Activated CD4-positive, alpha-beta T cell treated with anti-CD3 and anti-CD28 coated beads for 1 hour (primary cell): ENCODE results near the gene SPCS1.
"Not testable (repeated sequence)": the region's sequence is repeated elsewhere in the genome, so short reads cannot be mapped to it uniquely, and the experiment has no call there.

Experiments
- DNase-seq: peaks from one replicate; pipeline ENCODE4 v3.0.0-alpha.2; 2020

SPCS1 gene

DNA sequence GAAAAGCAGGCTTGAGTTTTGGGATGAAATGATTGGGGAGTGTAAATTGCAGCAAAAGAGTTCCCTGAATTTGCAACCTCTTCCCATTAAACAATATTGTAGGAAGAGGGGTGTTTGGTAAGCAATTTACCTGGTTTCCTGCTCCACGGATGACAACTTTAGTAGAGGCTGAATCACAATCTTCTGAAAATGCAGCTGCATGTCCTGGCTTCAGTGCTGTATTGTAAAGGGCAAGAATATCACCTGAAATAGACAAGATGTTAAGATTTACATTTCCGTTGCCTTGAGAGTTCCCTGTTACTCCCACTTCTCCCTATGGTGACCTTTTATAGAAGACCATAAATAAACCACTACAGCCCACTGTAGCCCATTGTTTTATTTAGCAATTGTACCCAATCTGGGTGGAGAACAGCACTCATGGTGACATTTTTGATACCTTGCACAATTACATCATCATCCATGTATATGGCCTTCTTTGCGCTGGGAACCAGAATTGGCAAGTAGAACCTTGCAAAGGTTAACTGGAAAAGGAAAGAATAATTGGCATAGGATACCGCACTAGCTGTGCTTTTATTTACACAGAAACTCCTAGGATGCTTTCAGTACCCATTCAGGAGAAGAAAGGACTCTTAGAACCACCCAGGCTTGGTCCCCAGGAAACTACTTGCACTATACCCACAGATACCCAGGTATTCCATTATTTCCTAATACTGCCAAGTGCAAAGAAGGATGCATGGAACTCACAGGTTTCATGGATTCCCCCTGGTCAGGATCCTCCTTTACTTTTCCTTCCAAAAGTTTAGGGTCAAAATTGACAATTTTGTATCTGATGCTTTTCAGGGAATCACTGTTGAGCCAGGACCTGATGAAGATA is 9.9 kb upstream of the SPCS1 start:
- no peak for DNase-seq

DNA sequence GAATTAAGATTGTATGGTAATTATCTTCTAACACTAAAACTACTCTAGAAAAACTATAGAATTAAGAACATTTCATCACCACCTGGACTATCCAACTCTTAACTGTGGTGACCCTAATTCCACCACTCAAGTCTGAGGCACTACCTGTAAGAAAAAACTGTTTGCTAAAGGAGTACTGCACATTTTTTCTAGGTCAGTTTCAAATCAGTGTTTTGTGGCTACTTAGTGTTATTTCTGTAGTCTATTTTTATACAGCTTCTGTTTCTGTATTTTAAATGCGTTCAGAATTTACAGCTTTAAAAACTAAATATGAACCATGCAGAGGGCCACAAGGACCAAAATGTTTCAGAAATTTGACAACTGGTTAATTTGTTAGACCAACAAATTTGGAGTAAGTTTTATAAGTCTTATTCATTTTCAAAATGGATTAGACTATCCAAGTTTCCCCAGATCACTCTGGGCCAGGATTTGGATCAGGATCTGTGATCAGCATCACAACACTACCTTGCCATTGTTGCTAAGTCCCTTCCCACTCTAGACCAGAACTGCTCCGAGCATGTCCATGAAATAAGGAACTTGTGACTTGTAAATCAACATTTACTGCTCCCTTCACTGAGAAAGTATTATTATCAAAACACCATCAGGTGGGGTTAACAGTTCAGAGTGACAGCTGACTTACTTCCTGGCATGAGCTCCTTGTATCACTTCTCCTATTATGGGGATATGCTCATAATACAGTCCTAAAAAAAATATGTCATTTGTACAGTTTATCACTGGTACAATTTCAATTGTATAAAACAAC is 8.9 kb upstream of the SPCS1 start:
- no peak for DNase-seq

- no peak for DNase-seq
Measured at GRCh38 chr3:52697632-52697965, 8.3 kb upstream of the SPCS1 start.

DNA sequence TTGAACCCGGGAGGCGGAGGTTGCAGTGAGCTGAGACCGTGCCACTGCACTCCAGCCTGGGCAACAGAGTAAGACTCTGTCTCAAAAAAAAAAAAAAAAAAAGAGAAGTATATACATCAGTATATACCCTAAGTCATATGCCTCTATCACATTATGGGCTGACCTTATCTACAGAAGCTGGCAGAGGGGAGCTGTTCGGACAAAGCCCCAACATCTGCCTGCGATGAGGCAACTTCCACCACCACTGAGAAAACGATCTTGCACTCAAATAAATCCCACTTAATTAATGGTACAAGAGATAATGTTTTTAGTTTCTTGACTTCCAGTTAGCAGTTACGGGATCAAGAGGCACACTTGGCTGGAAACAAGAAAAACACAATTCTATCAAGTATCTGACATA is 2.6 kb upstream of the SPCS1 start:
- DNase-seq = no peak

DNA sequence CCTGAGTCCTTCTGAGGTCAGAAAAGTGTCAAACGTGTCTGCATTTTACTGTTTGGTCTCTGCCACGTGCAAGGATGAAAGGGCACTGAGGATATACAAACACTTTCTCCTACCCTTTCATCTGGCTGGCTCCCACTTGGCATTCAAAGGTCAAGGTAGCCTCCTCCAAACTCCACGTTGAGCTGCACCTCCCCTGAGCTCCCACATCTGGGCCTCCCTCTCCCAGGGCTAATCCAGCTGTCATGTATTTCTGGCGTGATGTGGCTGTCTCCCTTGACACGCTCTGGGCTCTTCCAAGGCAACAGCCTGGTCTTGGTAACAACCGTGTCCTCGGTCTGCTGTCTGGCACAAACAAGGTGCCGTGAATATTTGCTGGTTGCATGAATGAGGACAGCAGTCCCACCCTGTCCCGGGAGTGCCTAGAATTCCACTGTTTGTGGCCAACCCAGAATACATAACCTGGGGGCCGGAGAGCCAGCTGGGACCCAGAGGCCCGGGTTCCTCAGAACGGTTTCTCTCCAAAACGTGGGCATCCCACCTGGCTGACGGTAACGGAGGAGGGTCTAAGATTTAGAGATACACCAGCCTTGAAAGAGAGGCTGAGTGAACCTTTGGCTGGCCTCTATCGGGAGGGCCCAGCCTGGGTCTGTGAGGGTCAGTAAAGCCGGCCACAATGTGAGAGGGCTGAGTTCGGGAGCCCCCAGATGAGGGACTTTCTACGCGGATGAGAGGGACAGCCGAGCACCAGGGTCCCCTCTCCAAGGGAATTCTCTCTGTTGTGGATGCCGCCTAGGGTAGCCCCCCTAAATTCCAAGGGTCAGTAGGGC is 1.1 kb upstream of the SPCS1 start:
- no peak for DNase-seq

DNA sequence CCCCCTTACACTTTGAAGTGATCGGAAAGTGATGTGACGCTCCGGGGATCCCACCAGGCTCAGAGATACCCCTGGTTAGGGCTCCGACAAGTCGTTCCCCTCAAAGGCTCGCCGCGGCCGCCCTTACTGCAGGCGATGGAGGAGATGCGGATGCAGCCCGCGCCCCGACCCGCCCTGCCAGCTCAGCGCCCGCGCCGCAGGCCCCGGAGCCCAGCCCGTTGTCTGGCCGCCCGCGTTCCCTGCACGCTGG is 543 bp upstream of the SPCS1 start:
- no peak for DNase-seq

DNA sequence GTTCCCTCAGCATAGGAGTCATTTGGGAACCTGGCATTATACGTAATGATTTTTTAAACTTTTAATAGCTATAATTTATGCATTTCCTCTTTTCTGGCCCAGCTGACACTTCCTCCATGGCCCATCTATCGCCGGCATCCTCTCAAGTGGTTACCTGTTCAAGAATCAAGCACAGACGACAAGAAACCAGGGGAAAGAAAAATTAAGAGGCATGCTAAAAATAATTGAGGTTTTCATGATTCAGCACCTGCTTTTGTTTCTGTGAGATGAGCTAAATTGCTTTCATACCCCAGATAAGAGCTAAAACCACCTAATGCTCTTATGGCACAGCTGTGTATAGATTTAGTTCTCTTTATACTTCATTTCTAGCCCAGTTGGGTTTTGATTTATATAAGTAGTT is 1.7 kb downstream of the SPCS1 start:
- DNase-seq = no peak

DNA sequence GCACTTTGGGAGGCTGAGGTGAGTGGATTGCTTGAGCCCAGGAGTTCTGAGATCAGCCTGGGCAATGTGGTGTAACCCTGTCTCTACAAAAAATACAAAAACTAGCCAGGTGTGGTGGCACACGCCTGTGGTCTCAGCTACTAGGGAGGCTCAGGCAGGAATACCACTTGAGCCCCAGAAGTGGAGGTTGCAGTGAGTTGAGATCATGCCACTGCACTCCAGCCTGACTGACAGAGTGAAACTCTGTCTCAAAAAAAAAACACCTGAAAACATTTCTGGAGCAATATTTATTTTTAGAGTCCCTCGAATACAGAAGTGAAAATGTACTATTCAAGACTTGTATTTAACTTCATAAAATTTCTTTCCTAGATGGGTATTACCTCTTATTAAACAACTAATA is 4.6 kb downstream of the SPCS1 start:
- no peak for DNase-seq

DNA sequence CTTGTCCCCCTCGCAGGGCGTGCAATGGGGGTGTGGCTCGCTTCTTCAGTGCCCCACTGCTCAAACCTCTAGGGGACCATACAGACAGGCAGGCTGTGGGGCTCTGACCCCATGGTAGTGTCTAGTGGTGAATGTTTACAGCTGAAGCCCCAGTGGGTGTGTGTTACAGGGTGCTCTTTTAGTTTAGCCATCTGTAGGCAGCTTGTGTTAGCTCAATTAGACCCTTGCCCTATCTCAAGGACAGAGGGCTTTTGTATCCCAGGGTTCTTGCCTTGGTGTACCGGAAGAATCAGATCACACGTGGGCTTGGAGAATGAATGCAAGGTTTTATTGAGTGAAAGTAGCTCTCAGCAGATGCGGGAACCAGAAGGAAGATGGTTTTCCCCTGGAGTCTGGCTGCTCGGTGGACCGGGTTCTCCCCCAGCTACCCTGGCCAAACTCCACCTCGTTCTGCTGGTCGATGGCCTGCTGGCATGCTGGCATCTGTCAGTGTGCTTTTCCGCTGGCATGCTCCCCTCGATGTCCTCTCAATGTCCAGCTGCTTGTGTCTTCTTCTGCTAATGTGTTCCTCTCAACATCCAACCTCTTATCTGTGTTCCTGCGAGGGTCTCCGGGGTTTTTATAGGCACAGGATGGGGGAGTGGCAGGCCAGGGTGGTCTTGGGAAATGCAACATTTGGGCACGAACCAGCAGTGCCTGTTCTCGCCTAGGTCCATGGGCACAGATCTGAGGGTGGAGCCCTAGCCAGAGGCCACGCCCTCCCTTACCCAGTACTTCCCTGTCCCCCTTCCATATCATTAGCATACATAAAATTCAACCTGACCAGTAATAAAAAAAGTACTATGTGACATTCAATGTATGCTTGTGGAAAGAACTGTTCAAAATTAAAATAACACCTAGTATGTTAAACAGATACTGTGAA is 6.6 kb downstream of the SPCS1 start:
- no peak for DNase-seq

DNA sequence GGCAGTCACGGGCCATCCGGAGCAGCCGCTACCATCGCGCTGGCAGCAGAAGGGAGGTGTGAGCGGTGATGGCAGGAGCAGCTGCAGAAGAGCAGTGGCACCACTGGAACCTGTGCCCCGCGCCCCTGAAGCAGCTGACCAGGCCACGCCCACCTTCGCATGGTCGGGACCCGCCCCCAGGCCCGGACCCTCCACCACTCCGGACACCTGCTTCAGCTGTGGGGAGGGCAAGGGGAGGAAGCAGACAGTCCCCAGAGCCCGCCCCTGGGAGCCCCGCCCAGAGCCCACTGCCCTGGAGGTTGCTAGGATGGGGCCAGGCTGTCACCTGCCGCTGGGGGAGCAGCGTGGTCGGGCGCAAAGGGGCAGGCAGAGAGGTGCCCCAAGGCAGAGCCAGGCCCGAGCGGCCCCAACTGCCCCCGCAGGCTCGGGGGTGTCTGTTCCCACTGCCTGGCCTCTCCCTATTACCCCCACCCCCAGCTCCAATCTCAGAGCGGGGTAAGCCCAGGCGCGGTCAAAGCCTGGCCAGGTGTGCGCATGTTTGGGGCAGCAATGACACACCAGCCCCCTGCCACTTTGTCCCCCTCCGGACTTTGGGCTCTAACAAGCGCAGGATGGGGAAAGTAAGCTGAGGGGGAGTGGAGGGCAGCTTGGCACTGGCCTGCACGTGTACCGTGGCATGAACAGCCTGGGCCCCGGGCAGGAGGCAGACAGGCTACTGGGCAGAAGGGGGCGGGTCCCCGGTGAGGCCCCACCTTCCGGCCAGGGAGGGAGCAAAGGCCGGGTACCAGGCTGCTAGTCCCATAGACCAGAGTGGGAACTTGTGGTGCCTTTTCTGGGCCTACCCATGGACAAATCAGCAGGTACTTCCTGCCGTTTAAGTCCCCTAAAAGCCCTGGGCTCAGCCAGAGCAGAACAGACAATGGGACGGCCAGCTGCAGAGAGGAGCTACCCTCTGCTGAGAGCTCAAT is 8.7 kb downstream of the SPCS1 start:
- DNase-seq = no peak

DNA sequence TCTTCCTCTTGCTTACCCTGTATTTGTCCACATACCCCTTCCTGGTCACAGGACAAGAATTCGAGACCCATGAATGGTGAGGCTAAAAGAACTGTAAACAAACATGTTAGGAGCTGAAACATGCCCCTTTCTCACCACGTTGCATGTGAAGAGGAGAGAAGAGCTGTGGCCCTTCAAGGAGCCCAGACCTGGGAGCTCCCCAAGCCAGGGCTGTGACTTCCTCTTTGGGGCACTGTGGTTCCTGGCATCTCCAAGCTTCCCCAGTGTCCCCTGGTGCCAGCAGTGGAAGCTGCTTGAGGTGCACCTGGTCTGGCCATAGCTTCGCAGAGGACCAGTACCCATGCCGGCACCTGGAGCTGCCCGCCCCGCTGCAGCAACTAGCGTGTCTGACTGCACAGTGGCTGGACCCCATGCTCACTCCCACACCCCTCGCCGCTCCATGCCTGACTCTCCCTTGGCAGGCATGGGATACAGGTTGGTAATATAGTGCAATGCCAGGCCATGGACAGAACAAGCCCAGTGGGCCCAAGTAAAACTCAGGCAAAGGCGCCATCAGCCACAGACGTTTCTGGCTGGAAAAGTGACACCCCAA is 9.9 kb downstream of the SPCS1 start:
- DNase-seq = no peak

DNA sequence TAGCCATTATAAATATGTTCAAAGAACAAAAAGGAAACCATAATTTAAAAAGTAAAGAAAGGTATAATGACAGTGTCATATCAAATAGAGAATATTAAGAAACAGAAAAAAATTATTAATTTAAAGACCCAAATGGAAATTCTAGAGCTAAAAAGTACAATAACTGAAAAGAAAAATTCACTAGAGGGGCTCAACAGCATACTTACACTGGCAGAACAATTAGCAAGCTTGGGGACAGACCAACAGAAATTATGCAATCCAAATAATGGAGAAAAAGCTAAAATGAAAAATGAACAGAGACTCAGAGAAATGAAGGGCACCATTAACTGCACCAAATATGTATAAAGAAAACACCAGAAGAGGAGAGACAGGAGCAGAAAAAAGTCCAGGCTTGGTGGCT is 13.7 kb downstream of the SPCS1 start:
- DNase-seq = no peak

DNA sequence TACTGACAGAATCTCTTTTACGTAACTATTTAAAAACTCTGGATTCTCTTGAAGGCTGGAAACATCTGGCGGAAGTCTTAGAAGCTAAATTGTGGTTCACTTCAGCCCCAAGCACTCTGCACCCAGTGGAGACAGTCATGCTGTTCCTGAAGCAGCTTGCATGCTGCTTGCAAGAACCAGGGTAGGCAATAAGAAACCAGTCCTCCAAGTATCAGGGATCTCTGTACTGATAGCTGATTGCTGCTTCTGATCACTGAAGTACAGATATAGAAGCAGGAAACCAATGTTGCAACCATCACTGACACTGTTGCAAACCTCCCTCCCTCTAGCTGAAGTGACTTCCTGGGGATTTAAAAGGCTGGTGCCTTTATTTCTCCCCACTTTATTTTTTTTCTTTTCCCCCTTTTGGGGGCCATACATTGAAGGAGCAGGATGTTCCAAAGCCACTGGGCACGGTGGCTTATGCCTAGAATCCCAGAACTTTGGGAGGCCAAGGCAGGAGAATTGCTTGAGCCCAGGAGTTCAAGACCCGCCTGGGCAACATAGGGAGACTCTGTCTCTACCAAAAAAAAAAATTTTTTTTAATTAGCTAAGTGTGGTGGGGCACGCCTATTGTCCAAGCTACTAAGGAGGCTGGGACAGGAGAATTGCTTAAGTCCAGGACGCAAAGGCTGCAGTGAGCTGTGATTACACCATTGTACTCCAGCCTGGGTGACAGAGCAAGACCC is 15.3 kb downstream of the SPCS1 start:
- no peak for DNase-seq

DNA sequence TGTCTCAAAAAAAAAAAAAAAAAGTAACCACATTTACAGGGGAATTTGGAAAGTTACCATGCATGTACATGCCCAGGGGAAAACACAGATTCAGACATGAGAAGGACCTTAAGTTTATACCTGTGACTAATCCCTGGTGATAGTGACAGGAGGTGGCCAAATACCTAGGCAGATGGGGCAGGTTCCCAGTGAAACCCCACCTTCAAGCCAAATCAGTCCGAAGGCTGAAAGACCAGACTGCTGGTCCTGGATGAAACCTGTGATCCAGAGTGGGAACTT is 15.8 kb downstream of the SPCS1 start:
- no peak for DNase-seq

DNA sequence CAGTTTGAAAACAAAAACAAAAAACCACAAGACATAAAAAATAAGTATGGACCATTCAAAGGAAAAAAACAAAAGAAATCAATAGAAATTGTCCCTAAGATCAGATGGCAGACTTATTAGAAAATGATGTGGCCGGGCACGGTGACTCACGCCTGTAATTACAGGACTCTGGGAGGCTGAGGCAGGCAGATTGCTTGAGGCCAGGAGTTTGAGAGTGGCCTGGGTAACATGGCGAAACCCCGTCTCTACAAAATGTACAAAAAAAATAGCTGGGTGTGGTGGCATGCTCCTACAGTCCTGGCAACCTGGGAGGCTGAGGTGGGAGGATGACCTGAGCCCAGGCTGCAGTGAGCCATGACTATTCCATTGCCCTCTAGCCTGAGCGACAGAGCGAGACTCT is 16.6 kb downstream of the SPCS1 start:
- no peak for DNase-seq

- no peak for DNase-seq
Measured at GRCh38 chr3:52723935-52724334, 18.0 kb downstream of the SPCS1 start.

- DNase-seq = no peak
Measured at GRCh38 chr3:52724511-52724910, 18.6 kb downstream of the SPCS1 start.

- not testable (repeated sequence) for DNase-seq
Measured at GRCh38 chr3:52728753-52729152, 22.8 kb downstream of the SPCS1 start.

DNA sequence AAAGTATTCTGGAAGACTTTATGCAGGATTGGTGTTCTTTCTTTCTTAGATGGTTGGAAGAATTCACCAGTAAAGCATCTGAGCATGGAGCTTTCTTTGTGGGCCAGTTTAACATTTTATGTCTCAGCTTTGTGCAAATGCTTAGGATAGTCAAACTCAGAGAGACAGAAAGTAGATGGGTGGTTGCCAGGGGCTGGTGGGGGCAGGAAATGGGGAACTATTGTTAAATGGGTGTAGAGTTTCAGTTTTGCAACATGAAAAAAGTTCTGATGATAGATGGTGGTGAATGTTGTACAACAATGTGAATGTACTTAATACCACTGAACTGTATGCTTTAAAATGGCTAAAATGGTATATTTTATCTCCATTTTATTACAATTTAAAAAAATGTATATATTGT is 24.8 kb downstream of the SPCS1 start:
- DNase-seq = no peak

- no peak for DNase-seq
Measured at GRCh38 chr3:52731590-52731989, 25.7 kb downstream of the SPCS1 start.
